ENCODE data around the gene FRMD3.
A peak's percentile ranks its signal among the peaks of the same experiment; 100 is the strongest.

The FRMD3 gene

GRCh38 chr9:83218411-83219090, 319.6 kb downstream of the FRMD3 start:
- no peak for DNase-seq

GRCh38 chr9:83209188-83209731, 328.9 kb downstream of the FRMD3 start:
- peak; percentile 38 for DNase-seq

GRCh38 chr9:83208065-83208850, 329.9 kb downstream of the FRMD3 start:
- DNase-seq = no peak

- DNase-seq = no peak
These were observed 334.2 kb downstream of the FRMD3 start for GRCh38 chr9:83204047-83204446.

- no peak for DNase-seq
These were observed 337.7 kb downstream of the FRMD3 start for GRCh38 chr9:83200531-83200930.

- DNase-seq = no peak
These were observed 338.4 kb downstream of the FRMD3 start for GRCh38 chr9:83199832-83200231.

GRCh38 chr9:83199240-83199639, 339.0 kb downstream of the FRMD3 start:
- peak; percentile 62 for DNase-seq

GRCh38 chr9:83198371-83198770, 339.8 kb downstream of the FRMD3 start:
- no peak for DNase-seq

- DNase-seq = no peak
These were observed 340.6 kb downstream of the FRMD3 start for GRCh38 chr9:83197591-83197990.

GRCh38 chr9:83196946-83197345, 341.3 kb downstream of the FRMD3 start:
- no peak for DNase-seq
